HepG2 (cell line): ENCODE measurements around the gene TPCN2. TPM values are rescaled to one million over a fixed set of nuclear protein-coding genes. Genes with fewer than 3 reads are reported as not detected.
A peak's percentile ranks its signal among the peaks of the same experiment; 100 is the strongest.

ENCODE experiments used
- RAD21 ChIP-seq: fragments of 450-650 bp; formaldehyde crosslinking; IDR thresholded peaks from 2 replicates; pipeline ENCODE4 v1.5.0; 2020; ENCODE audit warnings: mild to moderate bottlenecking
- SRSF1 ChIP-seq: fragments of 200-400 bp; formaldehyde crosslinking; optimal IDR thresholded peaks from 2 replicates; pipeline ENCODE3; 2017; ENCODE audit warnings: mild to moderate bottlenecking, low read depth, low read length, moderate library complexity
- XRCC5 ChIP-seq: fragments of 200-400 bp; formaldehyde crosslinking; optimal IDR thresholded peaks from 2 replicates; pipeline ENCODE3; 2017; ENCODE audit warnings: mild to moderate bottlenecking, low read length
- ZNF251 ChIP-seq: sonication (generic); formaldehyde crosslinking; IDR thresholded peaks from 2 replicates; pipeline ENCODE4 v1.9.0; 2021; ENCODE audit warnings: mild to moderate bottlenecking, missing genetic modification reagents
- polyA plus RNA-seq, 8 experiments: library from polyadenylated mRNA; depleted of rRNA in 3 of 8; stranded (reverse) in 7 of 8; unstranded in 1 of 8; fragments of >200 nt; fragmentation: Illumina TruSeq in 4 of 8; extraction: Trizol in 4 of 8; gene quantifications; 2 replicates each; pipeline versions ENCODE4 v1.2.1 to v1.2.3, GENCODE V29; 2011 to 2016; ENCODE audit warnings: low read depth in 4 of 8, missing spikeins in 1 of 8, mixed read lengths in 1 of 8; ENCODE audit not compliant: insufficient read depth in 1 of 8
- total RNA-seq, 5 experiments: library from RNA; depleted of rRNA; stranded (reverse); fragments of >200 nt; fragmentation: Illumina TruSeq; extraction: Trizol; gene quantifications; 2 replicates each; pipeline ENCODE4 v1.2.3, GENCODE V29; 2016; ENCODE audit warnings: low read depth in 1 of 5
- TF ChIP-seq, protein P1 (sequence below): sonication (generic); formaldehyde crosslinking; IDR thresholded peaks from 2 replicates; pipeline ENCODE4 v1.5.0; 2020; ENCODE audit warnings: mild to moderate bottlenecking, missing genetic modification reagents
- TF ChIP-seq, protein P2 (sequence below), 2 experiments: sonication (generic) in 1 of 2; formaldehyde crosslinking in 1 of 2; IDR thresholded peaks; 2 replicates each; pipeline versions ENCODE4 v1.4.0 to v1.6.1; 2018 to 2020; ENCODE audit warnings: missing genetic modification reagents in 2 of 2, borderline replicate concordance in 1 of 2, low read depth in 1 of 2, mild to moderate bottlenecking in 1 of 2, missing biosample characterization in 1 of 2
- TF ChIP-seq, protein P3 (sequence below): sonication (generic); formaldehyde crosslinking; IDR thresholded peaks from 2 replicates; pipeline ENCODE4 v1.4.0; 2020; ENCODE audit warnings: missing genetic modification reagents
- TF ChIP-seq, protein P4 (sequence below): sonication (generic); formaldehyde crosslinking; IDR thresholded peaks from 2 replicates; pipeline ENCODE4 v1.5.1; 2020; ENCODE audit warnings: mild to moderate bottlenecking, missing genetic modification reagents, borderline replicate concordance
- TF ChIP-seq, protein P5 (sequence below): sonication (generic); formaldehyde crosslinking; IDR thresholded peaks from 2 replicates; pipeline ENCODE4 v1.5.0; 2020; ENCODE audit warnings: missing genetic modification reagents, mild to moderate bottlenecking, borderline replicate concordance
- TF ChIP-seq, protein P6 (sequence below): sonication (generic); formaldehyde crosslinking; IDR thresholded peaks from 2 replicates; pipeline ENCODE4 v1.5.0; 2020; ENCODE audit warnings: missing genetic modification reagents

The TPCN2 gene
- total and polyA plus RNA-seq, 2 of the 13 experiments (the other 11 are each of a cell fraction or from before 2014, with no cell fraction given): 5.6 to 5.9 TPM

DNA sequence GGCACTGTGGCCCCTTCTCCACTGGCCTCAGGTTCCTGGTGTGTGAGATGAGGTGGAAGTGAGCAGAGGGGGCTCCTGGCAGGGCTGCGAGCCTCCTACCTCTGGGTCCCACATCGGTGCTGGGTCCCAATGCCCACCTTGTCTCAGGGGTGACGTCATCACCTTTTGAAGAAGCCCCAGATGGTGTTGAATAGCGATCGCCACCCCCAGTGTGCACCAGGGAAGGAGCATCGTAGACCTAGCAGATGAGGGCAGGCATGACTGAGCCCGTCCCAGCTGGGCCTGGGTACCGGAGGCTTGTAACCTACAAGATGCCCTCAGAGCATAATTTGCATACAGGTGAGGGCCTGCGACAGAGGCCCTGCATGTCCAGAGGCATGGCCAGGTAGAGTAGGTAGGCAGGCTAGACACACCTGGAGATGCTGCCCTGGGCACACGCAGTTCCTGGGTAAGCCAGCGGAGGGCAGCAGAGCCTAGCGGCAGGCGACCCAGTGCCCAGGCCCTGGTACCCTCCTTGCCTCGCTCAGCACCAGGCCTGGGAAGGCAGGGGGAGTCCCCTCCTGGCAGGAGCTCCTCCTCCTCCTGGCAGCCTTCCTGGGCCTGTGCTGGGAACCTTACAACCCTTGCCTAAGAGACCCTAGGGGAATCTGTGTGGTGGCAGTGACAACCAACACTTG, 52.5 kb downstream of the TPCN2 start (continued):
- TF ChIP-seq, protein P1, sequence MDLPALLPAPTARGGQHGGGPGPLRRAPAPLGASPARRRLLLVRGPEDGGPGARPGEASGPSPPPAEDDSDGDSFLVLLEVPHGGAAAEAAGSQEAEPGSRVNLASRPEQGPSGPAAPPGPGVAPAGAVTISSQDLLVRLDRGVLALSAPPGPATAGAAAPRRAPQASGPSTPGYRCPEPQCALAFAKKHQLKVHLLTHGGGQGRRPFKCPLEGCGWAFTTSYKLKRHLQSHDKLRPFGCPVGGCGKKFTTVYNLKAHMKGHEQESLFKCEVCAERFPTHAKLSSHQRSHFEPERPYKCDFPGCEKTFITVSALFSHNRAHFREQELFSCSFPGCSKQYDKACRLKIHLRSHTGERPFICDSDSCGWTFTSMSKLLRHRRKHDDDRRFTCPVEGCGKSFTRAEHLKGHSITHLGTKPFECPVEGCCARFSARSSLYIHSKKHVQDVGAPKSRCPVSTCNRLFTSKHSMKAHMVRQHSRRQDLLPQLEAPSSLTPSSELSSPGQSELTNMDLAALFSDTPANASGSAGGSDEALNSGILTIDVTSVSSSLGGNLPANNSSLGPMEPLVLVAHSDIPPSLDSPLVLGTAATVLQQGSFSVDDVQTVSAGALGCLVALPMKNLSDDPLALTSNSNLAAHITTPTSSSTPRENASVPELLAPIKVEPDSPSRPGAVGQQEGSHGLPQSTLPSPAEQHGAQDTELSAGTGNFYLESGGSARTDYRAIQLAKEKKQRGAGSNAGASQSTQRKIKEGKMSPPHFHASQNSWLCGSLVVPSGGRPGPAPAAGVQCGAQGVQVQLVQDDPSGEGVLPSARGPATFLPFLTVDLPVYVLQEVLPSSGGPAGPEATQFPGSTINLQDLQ (CRISPR knock-in tag): no peak
- TF ChIP-seq, protein P2, sequence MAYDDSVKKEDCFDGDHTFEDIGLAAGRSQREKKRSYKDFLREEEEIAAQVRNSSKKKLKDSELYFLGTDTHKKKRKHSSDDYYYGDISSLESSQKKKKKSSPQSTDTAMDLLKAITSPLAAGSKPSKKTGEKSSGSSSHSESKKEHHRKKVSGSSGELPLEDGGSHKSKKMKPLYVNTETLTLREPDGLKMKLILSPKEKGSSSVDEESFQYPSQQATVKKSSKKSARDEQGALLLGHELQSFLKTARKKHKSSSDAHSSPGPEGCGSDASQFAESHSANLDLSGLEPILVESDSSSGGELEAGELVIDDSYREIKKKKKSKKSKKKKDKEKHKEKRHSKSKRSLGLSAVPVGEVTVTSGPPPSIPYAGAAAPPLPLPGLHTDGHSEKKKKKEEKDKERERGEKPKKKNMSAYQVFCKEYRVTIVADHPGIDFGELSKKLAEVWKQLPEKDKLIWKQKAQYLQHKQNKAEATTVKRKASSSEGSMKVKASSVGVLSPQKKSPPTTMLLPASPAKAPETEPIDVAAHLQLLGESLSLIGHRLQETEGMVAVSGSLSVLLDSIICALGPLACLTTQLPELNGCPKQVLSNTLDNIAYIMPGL (CRISPR knock-in tag; IDR thresholded peaks at IDR 0.05; ENCODE audit: borderline replicate concordance in 1 of 2, low read depth in 1 of 2): peak in 1 of 2 experiments; percentile 28; a peak in 1 of 4 replicates
- TF ChIP-seq, protein P3, sequence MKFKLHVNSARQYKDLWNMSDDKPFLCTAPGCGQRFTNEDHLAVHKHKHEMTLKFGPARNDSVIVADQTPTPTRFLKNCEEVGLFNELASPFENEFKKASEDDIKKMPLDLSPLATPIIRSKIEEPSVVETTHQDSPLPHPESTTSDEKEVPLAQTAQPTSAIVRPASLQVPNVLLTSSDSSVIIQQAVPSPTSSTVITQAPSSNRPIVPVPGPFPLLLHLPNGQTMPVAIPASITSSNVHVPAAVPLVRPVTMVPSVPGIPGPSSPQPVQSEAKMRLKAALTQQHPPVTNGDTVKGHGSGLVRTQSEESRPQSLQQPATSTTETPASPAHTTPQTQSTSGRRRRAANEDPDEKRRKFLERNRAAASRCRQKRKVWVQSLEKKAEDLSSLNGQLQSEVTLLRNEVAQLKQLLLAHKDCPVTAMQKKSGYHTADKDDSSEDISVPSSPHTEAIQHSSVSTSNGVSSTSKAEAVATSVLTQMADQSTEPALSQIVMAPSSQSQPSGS (CRISPR knock-in tag): 0 out of 2 replicates have a peak, but pooled peaks have one; percentile 24
- no peak for TF ChIP-seq ZNF251 (CRISPR knock-in tag)
- peak; percentile 98 for TF ChIP-seq RAD21
- TF ChIP-seq SRSF1: no peak
- TF ChIP-seq, protein P4, sequence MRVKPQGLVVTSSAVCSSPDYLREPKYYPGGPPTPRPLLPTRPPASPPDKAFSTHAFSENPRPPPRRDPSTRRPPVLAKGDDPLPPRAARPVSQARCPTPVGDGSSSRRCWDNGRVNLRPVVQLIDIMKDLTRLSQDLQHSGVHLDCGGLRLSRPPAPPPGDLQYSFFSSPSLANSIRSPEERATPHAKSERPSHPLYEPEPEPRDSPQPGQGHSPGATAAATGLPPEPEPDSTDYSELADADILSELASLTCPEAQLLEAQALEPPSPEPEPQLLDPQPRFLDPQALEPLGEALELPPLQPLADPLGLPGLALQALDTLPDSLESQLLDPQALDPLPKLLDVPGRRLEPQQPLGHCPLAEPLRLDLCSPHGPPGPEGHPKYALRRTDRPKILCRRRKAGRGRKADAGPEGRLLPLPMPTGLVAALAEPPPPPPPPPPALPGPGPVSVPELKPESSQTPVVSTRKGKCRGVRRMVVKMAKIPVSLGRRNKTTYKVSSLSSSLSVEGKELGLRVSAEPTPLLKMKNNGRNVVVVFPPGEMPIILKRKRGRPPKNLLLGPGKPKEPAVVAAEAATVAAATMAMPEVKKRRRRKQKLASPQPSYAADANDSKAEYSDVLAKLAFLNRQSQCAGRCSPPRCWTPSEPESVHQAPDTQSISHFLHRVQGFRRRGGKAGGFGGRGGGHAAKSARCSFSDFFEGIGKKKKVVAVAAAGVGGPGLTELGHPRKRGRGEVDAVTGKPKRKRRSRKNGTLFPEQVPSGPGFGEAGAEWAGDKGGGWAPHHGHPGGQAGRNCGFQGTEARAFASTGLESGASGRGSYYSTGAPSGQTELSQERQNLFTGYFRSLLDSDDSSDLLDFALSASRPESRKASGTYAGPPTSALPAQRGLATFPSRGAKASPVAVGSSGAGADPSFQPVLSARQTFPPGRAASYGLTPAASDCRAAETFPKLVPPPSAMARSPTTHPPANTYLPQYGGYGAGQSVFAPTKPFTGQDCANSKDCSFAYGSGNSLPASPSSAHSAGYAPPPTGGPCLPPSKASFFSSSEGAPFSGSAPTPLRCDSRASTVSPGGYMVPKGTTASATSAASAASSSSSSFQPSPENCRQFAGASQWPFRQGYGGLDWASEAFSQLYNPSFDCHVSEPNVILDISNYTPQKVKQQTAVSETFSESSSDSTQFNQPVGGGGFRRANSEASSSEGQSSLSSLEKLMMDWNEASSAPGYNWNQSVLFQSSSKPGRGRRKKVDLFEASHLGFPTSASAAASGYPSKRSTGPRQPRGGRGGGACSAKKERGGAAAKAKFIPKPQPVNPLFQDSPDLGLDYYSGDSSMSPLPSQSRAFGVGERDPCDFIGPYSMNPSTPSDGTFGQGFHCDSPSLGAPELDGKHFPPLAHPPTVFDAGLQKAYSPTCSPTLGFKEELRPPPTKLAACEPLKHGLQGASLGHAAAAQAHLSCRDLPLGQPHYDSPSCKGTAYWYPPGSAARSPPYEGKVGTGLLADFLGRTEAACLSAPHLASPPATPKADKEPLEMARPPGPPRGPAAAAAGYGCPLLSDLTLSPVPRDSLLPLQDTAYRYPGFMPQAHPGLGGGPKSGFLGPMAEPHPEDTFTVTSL (CRISPR knock-in tag): no peak
- peak; percentile 52 for TF ChIP-seq XRCC5
- TF ChIP-seq, protein P5, sequence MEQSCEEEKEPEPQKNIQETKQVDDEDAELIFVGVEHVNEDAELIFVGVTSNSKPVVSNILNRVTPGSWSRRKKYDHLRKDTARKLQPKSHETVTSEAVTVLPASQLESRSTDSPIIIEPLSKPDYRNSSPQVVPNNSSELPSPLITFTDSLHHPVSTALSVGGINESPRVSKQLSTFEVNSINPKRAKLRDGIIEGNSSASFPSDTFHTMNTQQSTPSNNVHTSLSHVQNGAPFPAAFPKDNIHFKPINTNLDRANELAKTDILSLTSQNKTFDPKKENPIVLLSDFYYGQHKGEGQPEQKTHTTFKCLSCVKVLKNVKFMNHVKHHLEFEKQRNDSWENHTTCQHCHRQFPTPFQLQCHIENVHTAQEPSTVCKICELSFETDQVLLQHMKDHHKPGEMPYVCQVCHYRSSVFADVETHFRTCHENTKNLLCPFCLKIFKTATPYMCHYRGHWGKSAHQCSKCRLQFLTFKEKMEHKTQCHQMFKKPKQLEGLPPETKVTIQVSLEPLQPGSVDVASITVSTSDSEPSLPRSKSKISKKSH (CRISPR knock-in tag): no peak
- TF ChIP-seq, protein P6, sequence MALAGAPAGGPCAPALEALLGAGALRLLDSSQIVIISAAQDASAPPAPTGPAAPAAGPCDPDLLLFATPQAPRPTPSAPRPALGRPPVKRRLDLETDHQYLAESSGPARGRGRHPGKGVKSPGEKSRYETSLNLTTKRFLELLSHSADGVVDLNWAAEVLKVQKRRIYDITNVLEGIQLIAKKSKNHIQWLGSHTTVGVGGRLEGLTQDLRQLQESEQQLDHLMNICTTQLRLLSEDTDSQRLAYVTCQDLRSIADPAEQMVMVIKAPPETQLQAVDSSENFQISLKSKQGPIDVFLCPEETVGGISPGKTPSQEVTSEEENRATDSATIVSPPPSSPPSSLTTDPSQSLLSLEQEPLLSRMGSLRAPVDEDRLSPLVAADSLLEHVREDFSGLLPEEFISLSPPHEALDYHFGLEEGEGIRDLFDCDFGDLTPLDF (CRISPR knock-in tag): no peak
